K562 (cell line): ENCODE results near the gene ECM1. TPM values are rescaled to one million over a fixed set of nuclear protein-coding genes. Genes with fewer than 3 reads are reported as not detected.
A peak's percentile ranks its signal among the peaks of the same experiment; 100 is the strongest.

Source experiments
- CBFA2T3 ChIP-seq: fragments of 450-650 bp; IDR thresholded peaks from 2 replicates; pipeline ENCODE4 v1.6.1; 2017
- COPS2 ChIP-seq: fragments of 450-650 bp; conservative IDR thresholded peaks from 2 replicates; pipeline ENCODE4 v1.6.1; 2016; ENCODE audit warnings: mild to moderate bottlenecking, moderate library complexity
- ELF4 ChIP-seq: fragments of 450-650 bp; formaldehyde crosslinking; IDR thresholded peaks from 2 replicates; pipeline ENCODE4 v1.4.0; 2022; ENCODE audit warnings: missing genetic modification characterization
- FIP1L1 ChIP-seq: fragments of 200-400 bp; formaldehyde crosslinking; IDR thresholded peaks from 2 replicates; pipeline ENCODE4 v1.6.1; 2018; ENCODE audit warnings: mild to moderate bottlenecking, low read depth, low read length; ENCODE audit not compliant: poor library complexity, severe bottlenecking
- FOXK1 ChIP-seq: sonication (generic); formaldehyde crosslinking; IDR thresholded peaks from 2 replicates; pipeline ENCODE4 v1.8.0; 2022; ENCODE audit warnings: missing genetic modification reagents, mild to moderate bottlenecking, borderline replicate concordance
- HDAC1 ChIP-seq, 2 experiments: fragments of 450-650 bp; IDR thresholded peaks; 2 replicates each; pipeline ENCODE4 v1.6.1; 2016 to 2017; ENCODE audit warnings: inconsistent platforms in 1 of 2, mild to moderate bottlenecking in 1 of 2, moderate library complexity in 1 of 2
- NCOA2 ChIP-seq, 2 experiments: fragments of 450-650 bp; IDR thresholded peaks; 2 replicates each; pipeline ENCODE4 v1.6.1; 2018; ENCODE audit warnings: mild to moderate bottlenecking in 2 of 2, moderate library complexity in 1 of 2; ENCODE audit not compliant: partially characterized antibody in 2 of 2
- NR4A1 ChIP-seq, 2 experiments: fragments of 250-450 bp in 1 of 2; fragments of 450-650 bp in 1 of 2; sonication (Bioruptor Pico) in 1 of 2; IDR thresholded peaks; 2 replicates each; pipeline versions ENCODE4 v1.4.0 to v1.6.1; 2016 to 2020; ENCODE audit warnings: mild to moderate bottlenecking in 2 of 2, missing compliant biosample characterization in 1 of 2, missing genetic modification characterization in 1 of 2, moderate library complexity in 1 of 2
- POLR2A ChIP-seq: fragments of 450-650 bp; conservative IDR thresholded peaks from 2 replicates; pipeline ENCODE4 v1.6.1; 2016
- POLR2AphosphoS5 ChIP-seq: IDR thresholded peaks from 2 replicates; pipeline ENCODE4 v1.6.1; 2011; ENCODE audit warnings: mild to moderate bottlenecking, low read depth, low read length, moderate library complexity; ENCODE audit not compliant: control insufficient read depth, insufficient read depth
- PURB ChIP-seq: sonication (generic); formaldehyde crosslinking; IDR thresholded peaks from 2 replicates; pipeline ENCODE4 v1.9.0; 2021; ENCODE audit warnings: low read depth, mild to moderate bottlenecking, missing genetic modification reagents
- RBFOX2 ChIP-seq: fragments of 200-400 bp; formaldehyde crosslinking; IDR thresholded peaks from 2 replicates; pipeline ENCODE4 v1.6.1; 2017; ENCODE audit warnings: low read depth, mild to moderate bottlenecking, low read length, moderate library complexity
- SUPT5H ChIP-seq: fragments of 450-650 bp; IDR thresholded peaks from 2 replicates; pipeline ENCODE4 v1.6.1; 2016
- ZBTB33 ChIP-seq: sonication (generic); formaldehyde crosslinking; IDR thresholded peaks from 2 replicates; pipeline ENCODE4 v1.8.1; 2023; ENCODE audit warnings: mild to moderate bottlenecking, missing genetic modification reagents
- ZC3H11A ChIP-seq: IDR thresholded peaks from 2 replicates; pipeline ENCODE4 v1.6.1; 2012; ENCODE audit warnings: low read depth, low read length, improper control_type of control experiment
- ZNF143 ChIP-seq: sonication (generic); formaldehyde crosslinking; IDR thresholded peaks from 2 replicates; pipeline ENCODE4 v1.9.0; 2022; ENCODE audit warnings: mild to moderate bottlenecking, missing genetic modification reagents
- ZNF695 ChIP-seq: fragments of 450-650 bp; formaldehyde crosslinking; IDR thresholded peaks from 2 replicates; pipeline ENCODE4 v1.4.0; 2020; ENCODE audit warnings: mild to moderate bottlenecking, moderate library complexity
- polyA plus RNA-seq, 8 experiments: library from polyadenylated mRNA; depleted of rRNA in 4 of 8; stranded (reverse) in 5 of 8; unstranded in 3 of 8; fragments of >200 nt; fragmentation: Nextera tagmentation in 2 of 8; fragmentation: Illumina TruSeq in 1 of 8; extraction: Ambion mirVana in 2 of 8; extraction: Trizol in 1 of 8; gene quantifications; 2 replicates each; pipeline versions ENCODE4 v1.2.1 to v1.2.3, GENCODE V29; 2011 to 2014; ENCODE audit warnings: inconsistent platforms in 1 of 8, missing spikeins in 1 of 8
- total RNA-seq, 7 experiments: library from RNA; depleted of rRNA in 6 of 7; stranded (reverse); fragments of >200 nt in 6 of 7; fragmentation: Illumina TruSeq in 2 of 7; extraction: Trizol in 2 of 7; gene quantifications; 2 replicates each; pipeline versions ENCODE4 v1.2.1 to v1.2.3, GENCODE V29; 2011 to 2021; ENCODE audit warnings: low replicate concordance in 1 of 7

ECM1 gene
- total and polyA plus RNA-seq, 9 of the 15 experiments (the other 6 are each of a cell fraction or from before 2014, with no cell fraction given): 6.6 to 52.2 (median 12.8) TPM

GRCh38 chr1:150558761-150559655 is 51.1 kb downstream of the ECM1 start (continued):
- TF ChIP-seq POLR2AphosphoS5 (peak; percentile 2; the same call in 1 of the 2 replicates), HDAC1 (IDR thresholded peaks at IDR 0.05) (no peak), NCOA2 (IDR thresholded peaks at IDR 0.05; ENCODE audit: partially characterized antibody in 2 of 2) (no peak), COPS2 (no peak), POLR2A (peak; percentile 65), ZNF143 (CRISPR knock-in tag) (no peak), FIP1L1 (peak; percentile 40), ZNF695 (no peak), ZBTB33 (CRISPR knock-in tag) (peak; percentile 60), RBFOX2 (peak; percentile 71), SUPT5H (peak; percentile 59), ZC3H11A (no peak), NR4A1 (CRISPR knock-in tag; IDR thresholded peaks at IDR 0.05) (no peak), NR4A1 (tag; IDR thresholded peaks at IDR 0.05) (no peak), CBFA2T3 (no peak), FOXK1 (CRISPR knock-in tag) (no peak), ELF4 (CRISPR knock-in tag) (no peak), PURB (CRISPR knock-in tag) (no peak)
